Brain microvascular endothelial cell (primary cell): ENCODE data around the gene MAMDC4.

ENCODE experiments used
- DNase-seq: peaks from one replicate; pipeline ENCODE4 v3.0.0-alpha.2; 2020
- H3K27ac ChIP-seq: fragments of 250-450 bp; sonication (Bioruptor Pico); 2 replicates; pipeline ENCODE4 v1.5.1; 2020; ENCODE audit warnings: mild to moderate bottlenecking, moderate library complexity
- H3K27me3 ChIP-seq: fragments of 250-450 bp; sonication (Bioruptor Pico); replicated peaks from 2 replicates; pipeline ENCODE4 v1.5.1; 2020; ENCODE audit warnings: mild to moderate bottlenecking
- H3K36me3 ChIP-seq: fragments of 250-450 bp; sonication (Bioruptor Pico); replicated peaks from 2 replicates; pipeline ENCODE4 v1.5.1; 2020; ENCODE audit warnings: mild to moderate bottlenecking
- H3K4me3 ChIP-seq: 2 replicates; pipeline ENCODE4 v1.5.1; 2011; ENCODE audit warnings: low read depth, mild to moderate bottlenecking, control low read depth, low read length, moderate library complexity
- in situ Hi-C: cut with HindIII; loops from 2 replicates; pipeline ENCODE4 v1.10.0; 2017; ENCODE audit warnings: low sequenced_read_pairs, low pct_ligation_motif_present
- TF ChIP-seq, protein P1 (sequence below): IDR thresholded peaks from 2 replicates; pipeline ENCODE4 v1.5.1; 2011; ENCODE audit warnings: low read depth, mild to moderate bottlenecking, moderate library complexity, low read length, control low read depth, inconsistent platforms; ENCODE audit errors: missing control alignments

The MAMDC4 gene

GRCh38 chr9:136902259-136902821 is 50.2 kb downstream of the MAMDC4 start:
- Histone ChIP-seq H3K27me3 (no peaks in the 10 kb centered on the region), H3K36me3 (peaks cover 20% of the 10 kb centered on the region), H3K27ac (peak overlapping the region; percentile 71), H3K4me3 (no peak overlapping the region)
- peak; percentile 81 for DNase-seq
- in situ Hi-C loops = no loop called here
- TF ChIP-seq, protein P1, sequence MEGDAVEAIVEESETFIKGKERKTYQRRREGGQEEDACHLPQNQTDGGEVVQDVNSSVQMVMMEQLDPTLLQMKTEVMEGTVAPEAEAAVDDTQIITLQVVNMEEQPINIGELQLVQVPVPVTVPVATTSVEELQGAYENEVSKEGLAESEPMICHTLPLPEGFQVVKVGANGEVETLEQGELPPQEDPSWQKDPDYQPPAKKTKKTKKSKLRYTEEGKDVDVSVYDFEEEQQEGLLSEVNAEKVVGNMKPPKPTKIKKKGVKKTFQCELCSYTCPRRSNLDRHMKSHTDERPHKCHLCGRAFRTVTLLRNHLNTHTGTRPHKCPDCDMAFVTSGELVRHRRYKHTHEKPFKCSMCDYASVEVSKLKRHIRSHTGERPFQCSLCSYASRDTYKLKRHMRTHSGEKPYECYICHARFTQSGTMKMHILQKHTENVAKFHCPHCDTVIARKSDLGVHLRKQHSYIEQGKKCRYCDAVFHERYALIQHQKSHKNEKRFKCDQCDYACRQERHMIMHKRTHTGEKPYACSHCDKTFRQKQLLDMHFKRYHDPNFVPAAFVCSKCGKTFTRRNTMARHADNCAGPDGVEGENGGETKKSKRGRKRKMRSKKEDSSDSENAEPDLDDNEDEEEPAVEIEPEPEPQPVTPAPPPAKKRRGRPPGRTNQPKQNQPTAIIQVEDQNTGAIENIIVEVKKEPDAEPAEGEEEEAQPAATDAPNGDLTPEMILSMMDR = no peak

- peak; percentile 11 for DNase-seq
- no peaks in the 10 kb centered on the region for H3K27me3 ChIP-seq
- TF ChIP-seq, protein P1 = no peak
- in situ Hi-C loops = no loop called here
- H3K27ac ChIP-seq = peak overlapping the region; percentile 70
- no peak overlapping the region for H3K4me3 ChIP-seq
- H3K36me3 ChIP-seq = peaks cover 26% of the 10 kb centered on the region
Measured at GRCh38 chr9:136903041-136903554, 51.0 kb downstream of the MAMDC4 start.

DNA sequence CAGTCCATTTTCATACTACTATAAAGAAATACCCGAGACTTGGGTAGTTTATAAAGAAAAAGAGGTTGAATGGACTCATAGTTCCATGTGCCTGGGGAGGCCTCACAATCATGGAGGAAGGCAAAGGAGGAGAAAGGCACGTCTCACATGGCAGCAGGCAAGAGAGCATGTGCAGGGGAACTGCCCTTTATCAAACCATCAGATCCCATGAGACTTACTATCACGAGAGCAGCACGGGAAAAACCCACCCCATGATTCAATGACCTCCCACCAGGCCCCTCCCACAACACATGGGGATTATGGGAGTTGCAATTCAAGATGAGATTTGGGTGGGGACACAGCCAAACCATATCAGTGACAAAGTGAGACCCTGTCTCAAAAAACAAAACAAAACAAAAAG is 54.1 kb downstream of the MAMDC4 start:
- Histone ChIP-seq H3K36me3 (peaks cover 35% of the 10 kb centered on the region), H3K27me3 (no peaks in the 10 kb centered on the region), H3K27ac (no peak overlapping the region), H3K4me3 (no peak overlapping the region)
- in situ Hi-C loops = no loop called here
- DNase-seq = no peak
- TF ChIP-seq, protein P1 = no peak

- no peak overlapping the region for H3K4me3 ChIP-seq
- in situ Hi-C loops = no loop called here
- no peak for DNase-seq
- no peak overlapping the region for H3K27ac ChIP-seq
- peaks cover 35% of the 10 kb centered on the region for H3K36me3 ChIP-seq
- TF ChIP-seq, protein P1 = no peak
- no peaks in the 10 kb centered on the region for H3K27me3 ChIP-seq
Measured at GRCh38 chr9:136907011-136907914, 55.1 kb downstream of the MAMDC4 start.
